Right ventricle myocardium inferior (tissue), 1 donor: ENCODE data around the gene GSDME. TPM values are rescaled to one million over a fixed set of nuclear protein-coding genes. Genes with fewer than 3 reads are reported as not detected.
"Not testable (repeated sequence)": the region's sequence is repeated elsewhere in the genome, so short reads cannot be mapped to it uniquely, and the experiment has no call there.

ENCODE experiments used
- ATAC-seq: fragments of 200-7000 bp; cut with Tn5 transposase; one replicate; pipeline ENCODE4 v1.9.1; 2020; ENCODE audit warnings: mild to moderate bottlenecking, moderate library complexity
- DNase-seq: peaks from one replicate; pipeline ENCODE4 v3.0.0; 2021; ENCODE audit errors: missing footprints
- intact Hi-C: fragments of 100-400 bp; cut with DNase I; formaldehyde crosslinking; loops from one replicate; pipeline ENCODE4 v1.11.0; 2022
- total RNA-seq: library from RNA; stranded (reverse); fragmentation: NEBNext Ultra II Directional; extraction: Animal tissue kit (Norgen Biotek cat#: 25700); gene quantifications from one replicate; pipeline ENCODE4 v1.2.1, GENCODE V29; 2021
- donor health status: DM: no; HTN: yes; CAD: no; lungs with severe emphysema.

GSDME gene
- total RNA-seq, 1 donor from 2014 or later: 4.1 TPM

GRCh38 chr7:24750441-24751055 lies 6.7 kb downstream of the GSDME start:
- intact Hi-C loops: no loop called here
- ATAC-seq (no peak), DNase-seq (no peak)

GRCh38 chr7:24748521-24748920 lies 8.7 kb downstream of the GSDME start:
- intact Hi-C loops: no loop called here
- DNase-seq: no peak
- ATAC-seq: no peak

- intact Hi-C loops: no loop called here
- no peak for ATAC-seq
These were observed 11.9 kb downstream of the GSDME start for GRCh38 chr7:24745355-24745754.

GRCh38 chr7:24743471-24743870 lies 13.8 kb downstream of the GSDME start:
- DNase-seq: no peak
- intact Hi-C loops: no loop called here
- ATAC-seq: no peak

More at GRCh38 chr7:24745355-24745754, 11.9 kb downstream of the GSDME start:
- DNase-seq: no peak

DNA sequence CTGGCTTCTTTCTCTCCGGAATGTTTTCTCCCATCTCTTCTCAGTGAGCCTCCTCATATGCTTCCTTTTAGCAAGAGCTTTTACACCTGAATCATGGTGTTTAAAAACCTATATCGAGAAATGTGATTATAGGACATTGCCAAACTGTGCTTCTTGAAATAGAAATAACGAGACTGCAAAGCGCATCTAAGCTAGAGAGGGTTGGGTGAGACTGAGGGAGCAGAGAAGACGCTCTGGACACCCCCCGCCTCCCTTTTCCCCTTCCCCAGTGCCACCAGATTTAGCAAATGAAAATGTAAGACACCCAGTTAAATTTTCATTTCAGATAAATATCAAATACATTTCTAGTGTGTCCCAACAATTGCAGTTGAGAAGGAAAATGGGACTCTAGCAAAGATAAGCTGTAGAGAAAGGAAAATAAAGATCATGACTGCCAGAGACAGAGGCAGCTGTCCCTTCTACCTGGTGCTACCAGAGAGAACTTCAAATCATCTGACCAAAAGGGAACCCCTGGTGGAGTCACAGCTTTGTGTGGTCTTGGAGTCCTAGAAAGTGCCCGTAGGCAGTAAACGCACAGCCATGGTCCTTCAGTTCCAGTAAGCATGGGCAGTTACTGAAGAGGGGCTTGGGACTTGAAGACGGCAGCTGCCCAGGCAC lies 14.6 kb downstream of the GSDME start:
- intact Hi-C loops: no loop called here
- DNase-seq (no peak), ATAC-seq (no peak)

GRCh38 chr7:24741679-24742505 lies 15.4 kb downstream of the GSDME start:
- ATAC-seq (peak; percentile 60), DNase-seq (no peak)
- intact Hi-C loops: no loop called here

- intact Hi-C loops: no loop called here
- ATAC-seq (no peak), DNase-seq (no peak)
These were observed 16.4 kb downstream of the GSDME start for GRCh38 chr7:24740871-24741270.

GRCh38 chr7:24739306-24739705 lies 18.0 kb downstream of the GSDME start:
- no peak for ATAC-seq
- DNase-seq: no peak
- intact Hi-C loops: no loop called here

- DNase-seq (no peak), ATAC-seq (no peak)
- intact Hi-C loops: no loop called here
These were observed 18.7 kb downstream of the GSDME start for GRCh38 chr7:24738577-24738976.

GRCh38 chr7:24737281-24737680 lies 20.0 kb downstream of the GSDME start:
- no peak for ATAC-seq
- no peak for DNase-seq
- intact Hi-C loops: no loop called here

GRCh38 chr7:24735594-24735993 lies 21.7 kb downstream of the GSDME start:
- DNase-seq, intact Hi-C loops, ATAC-seq: not testable (repeated sequence)

- no peak for ATAC-seq
- intact Hi-C loops: no loop called here
- DNase-seq: no peak
These were observed 23.0 kb downstream of the GSDME start for GRCh38 chr7:24734306-24734705.

GRCh38 chr7:24733414-24734060 lies 23.7 kb downstream of the GSDME start:
- intact Hi-C loops: no loop called here
- DNase-seq (no peak), ATAC-seq (no peak)

GRCh38 chr7:24732646-24733413 lies 24.4 kb downstream of the GSDME start:
- intact Hi-C loops: no loop called here
- no peak for DNase-seq
- no peak for ATAC-seq

DNA sequence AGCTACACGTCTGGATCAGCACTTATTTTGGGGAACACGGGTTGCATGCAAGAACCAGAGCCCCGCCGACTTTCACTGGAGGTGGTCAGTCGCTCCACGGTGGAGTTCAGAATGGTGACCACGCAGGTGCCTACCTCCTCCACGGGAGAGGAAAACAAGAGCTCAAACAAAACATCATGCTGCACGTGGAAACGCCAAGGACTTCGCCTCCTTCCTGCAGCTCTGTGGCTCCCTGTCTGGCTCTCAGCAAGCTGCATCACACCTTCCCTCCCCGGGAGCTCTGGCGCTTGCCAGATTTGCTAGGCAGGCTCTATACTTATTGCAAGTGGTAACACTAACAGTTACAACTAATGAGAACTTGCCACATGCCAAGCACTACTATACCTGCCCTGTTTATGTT lies 26.0 kb downstream of the GSDME start:
- intact Hi-C loops: no loop called here
- no peak for ATAC-seq
- DNase-seq: no peak

DNA sequence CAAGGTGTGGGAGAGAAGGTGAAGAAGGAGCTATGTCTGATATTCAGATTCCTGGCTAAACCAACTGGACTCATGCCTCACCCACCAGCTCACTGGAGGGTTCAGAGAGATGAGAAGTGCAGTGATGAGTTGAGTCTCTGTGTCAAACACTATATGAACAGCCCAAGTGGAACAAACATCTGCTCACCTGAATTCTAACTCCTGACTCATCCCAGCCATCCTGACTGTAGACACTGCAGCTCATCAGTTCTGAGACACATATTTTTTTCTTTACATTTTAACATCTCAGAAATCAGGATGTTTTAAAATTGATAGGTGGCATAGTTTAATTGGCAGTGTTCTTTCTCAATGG lies 27.3 kb downstream of the GSDME start:
- intact Hi-C loops: no loop called here

GRCh38 chr7:24729365-24730017 lies 27.8 kb downstream of the GSDME start:
- intact Hi-C loops: no loop called here

More for the DNA sequence above, 27.3 kb downstream of the GSDME start:
- ATAC-seq (no peak), DNase-seq (no peak)

More at GRCh38 chr7:24729365-24730017, 27.8 kb downstream of the GSDME start:
- no peak for DNase-seq
- no peak for ATAC-seq
